ENCODE results near the gene JMY. TPM values are rescaled to one million over a fixed set of nuclear protein-coding genes. Genes with fewer than 3 reads are reported as not detected.

The JMY gene
- total and polyA plus RNA-seq, 12 donors = 2.9 to 16.4 (median 10.2) TPM

- Histone ChIP-seq H3K4me3 (no peak overlapping the region), H3K27ac (no peak overlapping the region), H3K36me3 (replicated peaks in 1 of 2) (no peaks in the 10 kb centered on the region), H3K27me3 (no peaks in the 10 kb centered on the region), H3K4me1 (replicated peaks in 1 of 2) (no peaks in the 10 kb centered on the region), H3K9me3 (replicated peaks in 1 of 3) (no peaks in the 10 kb centered on the region)
- no peak for DNase-seq
- no peak for TF ChIP-seq POLR2A (IDR thresholded peaks at IDR 0.05)
- TF ChIP-seq CTCF (IDR thresholded peaks at IDR 0.05) = no peak
- WGBS, 4 donors = 75 to 85% (median 83%) methylated on average over 6 of the region's 6 CpGs
- intact Hi-C loops (cut with DNase I) = no loop called here
These were observed 110.5 kb downstream of the JMY start for GRCh38 chr5:79346420-79346824.

GRCh38 chr5:79349047-79349446 is 113.1 kb downstream of the JMY start:
- Histone ChIP-seq H3K4me3 (no peak overlapping the region), H3K27me3 (no peaks in the 10 kb centered on the region), H3K36me3 (replicated peaks in 1 of 2) (no peaks in the 10 kb centered on the region), H3K9me3 (replicated peaks in 1 of 3) (no peaks in the 10 kb centered on the region), H3K27ac (no peak overlapping the region), H3K4me1 (replicated peaks in 1 of 2) (no peaks in the 10 kb centered on the region)
- WGBS, 4 donors = 86 to 90% (median 87%) methylated on average over 10 of the region's 10 CpGs
- DNase-seq = no peak
- TF ChIP-seq POLR2A (IDR thresholded peaks at IDR 0.05) = no peak
- intact Hi-C loops (cut with DNase I) = no loop called here

DNA sequence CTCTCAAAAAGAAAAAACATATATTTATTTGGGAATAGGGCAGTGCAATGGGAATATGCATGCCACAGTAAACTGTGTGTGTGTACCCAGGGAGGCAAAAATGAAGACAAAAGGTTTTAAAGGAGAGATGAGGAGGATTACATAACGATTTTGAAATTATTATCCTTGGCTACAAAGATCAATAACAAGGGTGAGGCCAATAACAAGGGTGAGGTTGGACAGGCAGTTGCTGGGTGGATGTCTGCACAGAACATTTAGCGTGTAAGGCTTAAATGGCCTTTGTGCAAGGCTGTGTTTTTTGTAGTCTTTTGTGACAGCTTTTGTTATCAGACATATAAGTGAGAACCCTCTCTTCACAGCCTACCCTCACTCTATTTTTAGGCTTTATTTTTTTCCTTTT is 114.0 kb downstream of the JMY start:
- WGBS, 4 donors = 65 to 69% (median 67%) methylated on average over 2 of the region's 2 CpGs
- H3K27ac ChIP-seq = no peak overlapping the region
- no peaks in the 10 kb centered on the region for H3K27me3 ChIP-seq
- TF ChIP-seq POLR2A (IDR thresholded peaks at IDR 0.05) (no peak), CTCF (IDR thresholded peaks at IDR 0.05) (no peak)
- no peaks in the 10 kb centered on the region for H3K9me3 ChIP-seq (replicated peaks in 1 of 3)
- no peaks in the 10 kb centered on the region for H3K36me3 ChIP-seq (replicated peaks in 1 of 2)
- intact Hi-C loops (cut with DNase I) = no loop called here
- H3K4me3 ChIP-seq = no peak overlapping the region
- DNase-seq = no peak
- no peaks in the 10 kb centered on the region for H3K4me1 ChIP-seq (replicated peaks in 1 of 2)

- Histone ChIP-seq H3K36me3 (replicated peaks in 1 of 2) (no peaks in the 10 kb centered on the region), H3K4me1 (replicated peaks in 1 of 2) (no peaks in the 10 kb centered on the region), H3K27ac (no peak overlapping the region), H3K4me3 (no peak overlapping the region), H3K27me3 (no peaks in the 10 kb centered on the region), H3K9me3 (replicated peaks in 1 of 3) (no peaks in the 10 kb centered on the region)
- intact Hi-C loops (cut with DNase I) = no loop called here
- no peak for TF ChIP-seq CTCF (IDR thresholded peaks at IDR 0.05)
- TF ChIP-seq POLR2A (IDR thresholded peaks at IDR 0.05) = no peak
- no peak for DNase-seq
- 15 to 30% (median 23%) methylated on average over 1 of the region's 1 CpG for WGBS, 4 donors
These were observed 121.5 kb downstream of the JMY start for GRCh38 chr5:79357398-79357797.

Small RNAs within 50 kb of the gene (small RNA-seq; reads per million reads assigned to genes)
- gene AC016559.1 (0 reads per million in 2 donors), gene RF00425 (0 reads per million in 2 donors)

Other genes starting within 250 kb of the JMY start
- 10 to 100 TPM in 3 of 9 donors, 1 to 10 TPM in 6; 5.8 to 14.5 (median 8.9) TPM for gene DMGDH, start 166.5 kb upstream of the JMY start, total RNA-seq
- gene DMGDH, start 166.5 kb upstream of the JMY start, polyA plus RNA-seq = 1 to 10 TPM; 2.8 to 7.9 (median 3.0) TPM
- 10 to 100 TPM; 19.0 to 75.3 (median 28.5) TPM for gene BHMT2, start 166.4 kb upstream of the JMY start, total RNA-seq
- 10 to 100 TPM; 12.8 to 37.5 (median 15.9) TPM for gene BHMT2, start 166.4 kb upstream of the JMY start, polyA plus RNA-seq
- 1 to 10 TPM in 1 of 9 donors, under 1 TPM in 7, not detected in 1; 0.23 to 1.6 (median 0.71) TPM for gene BHMT, start 124.3 kb upstream of the JMY start, total RNA-seq
- gene BHMT, start 124.3 kb upstream of the JMY start, polyA plus RNA-seq = under 1 TPM; 0.24 to 0.56 (median 0.47) TPM